HuH-7.5 (cell line): ENCODE measurements around the gene MYCL.
A peak's percentile ranks its signal among the peaks of the same experiment; 100 is the strongest.

Experiments
- DNase-seq: peaks from one replicate; pipeline ENCODE4 v3.0.0; 2011; ENCODE audit warnings: low spot score

MYCL gene

GRCh38 chr1:39901714-39902459 lies at the start of gene MYCL:
TSS of gene MYCL (minus strand) at chr1:39901917. CDS start at chr1:39901434, 483 bp downstream.
- DNase-seq: peak; percentile 82

- no peak for DNase-seq
Observed at GRCh38 chr1:39949891-39950290, 48.2 kb upstream of the MYCL start.

GRCh38 chr1:39947260-39947659 lies 45.5 kb upstream of the MYCL start:
- no peak for DNase-seq

GRCh38 chr1:39946216-39946615 lies 44.5 kb upstream of the MYCL start:
- DNase-seq: no peak

GRCh38 chr1:39944410-39945112 lies 42.8 kb upstream of the MYCL start:
- DNase-seq: no peak

GRCh38 chr1:39943471-39944290 lies 42.0 kb upstream of the MYCL start:
- DNase-seq: no peak

GRCh38 chr1:39940980-39941871 lies 39.5 kb upstream of the MYCL start:
- no peak for DNase-seq

GRCh38 chr1:39940253-39940652 lies 38.5 kb upstream of the MYCL start:
- no peak for DNase-seq

GRCh38 chr1:39938856-39939255 lies 37.1 kb upstream of the MYCL start:
- DNase-seq: no peak

- DNase-seq: no peak
Observed at GRCh38 chr1:39936724-39937491, 35.2 kb upstream of the MYCL start.

GRCh38 chr1:39933956-39934941 lies 32.5 kb upstream of the MYCL start:
- peak; percentile 52 for DNase-seq

GRCh38 chr1:39928809-39929587 lies 27.3 kb upstream of the MYCL start:
- DNase-seq: no peak

- no peak for DNase-seq
Observed at GRCh38 chr1:39927538-39927937, 25.8 kb upstream of the MYCL start.

- DNase-seq: no peak
Observed at GRCh38 chr1:39926820-39927219, 25.1 kb upstream of the MYCL start.

- no peak for DNase-seq
Observed at GRCh38 chr1:39926343-39926793, 24.7 kb upstream of the MYCL start.

- no peak for DNase-seq
Observed at GRCh38 chr1:39925721-39926342, 24.1 kb upstream of the MYCL start.

- DNase-seq: no peak
Observed at GRCh38 chr1:39922251-39922688, 20.6 kb upstream of the MYCL start.

- DNase-seq: peak; percentile 77
Observed at GRCh38 chr1:39919545-39919944, 17.8 kb upstream of the MYCL start.
